ENCODE measurements around the gene GNG7.

DNA sequence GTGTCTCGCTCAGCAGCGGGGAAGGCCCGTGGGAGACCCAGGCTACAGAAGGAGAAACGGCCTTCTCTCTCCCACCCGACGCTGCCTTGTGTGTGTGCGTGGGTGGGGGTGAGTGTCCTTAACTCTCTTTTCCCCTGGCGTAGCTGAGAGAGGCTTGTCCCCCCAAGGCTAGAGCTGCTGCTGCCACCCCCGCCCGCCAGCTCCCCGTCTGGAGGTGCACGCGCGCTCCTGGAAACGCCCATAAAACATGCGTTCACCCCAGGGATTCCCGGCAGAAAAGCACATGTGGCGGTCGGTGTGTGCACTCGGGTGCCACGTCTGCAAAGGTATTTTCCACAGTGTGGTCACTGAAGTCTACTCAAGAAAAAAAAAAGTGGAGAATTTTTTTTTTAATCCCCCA lies 190.5 kb downstream of the GNG7 start:
- TF ChIP-seq, protein P1, sequence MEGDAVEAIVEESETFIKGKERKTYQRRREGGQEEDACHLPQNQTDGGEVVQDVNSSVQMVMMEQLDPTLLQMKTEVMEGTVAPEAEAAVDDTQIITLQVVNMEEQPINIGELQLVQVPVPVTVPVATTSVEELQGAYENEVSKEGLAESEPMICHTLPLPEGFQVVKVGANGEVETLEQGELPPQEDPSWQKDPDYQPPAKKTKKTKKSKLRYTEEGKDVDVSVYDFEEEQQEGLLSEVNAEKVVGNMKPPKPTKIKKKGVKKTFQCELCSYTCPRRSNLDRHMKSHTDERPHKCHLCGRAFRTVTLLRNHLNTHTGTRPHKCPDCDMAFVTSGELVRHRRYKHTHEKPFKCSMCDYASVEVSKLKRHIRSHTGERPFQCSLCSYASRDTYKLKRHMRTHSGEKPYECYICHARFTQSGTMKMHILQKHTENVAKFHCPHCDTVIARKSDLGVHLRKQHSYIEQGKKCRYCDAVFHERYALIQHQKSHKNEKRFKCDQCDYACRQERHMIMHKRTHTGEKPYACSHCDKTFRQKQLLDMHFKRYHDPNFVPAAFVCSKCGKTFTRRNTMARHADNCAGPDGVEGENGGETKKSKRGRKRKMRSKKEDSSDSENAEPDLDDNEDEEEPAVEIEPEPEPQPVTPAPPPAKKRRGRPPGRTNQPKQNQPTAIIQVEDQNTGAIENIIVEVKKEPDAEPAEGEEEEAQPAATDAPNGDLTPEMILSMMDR (IDR thresholded peaks at IDR 0.05) = no peak
- TF ChIP-seq POLR2A (IDR thresholded peaks at IDR 0.05) = no peak
